Heart left ventricle (tissue), 16 donors: Measurements from ENCODE around the gene SPPL2B. TPM values are rescaled to one million over a fixed set of nuclear protein-coding genes. Genes with fewer than 3 reads are reported as not detected.

Experiments
- ATAC-seq, 4 donors: fragments of 200-7000 bp; cut with Tn5 transposase; one replicate each; pipeline ENCODE4 v1.9.1; 2020 to 2022; ENCODE audit warnings: moderate library complexity in 4 of 4, mild to moderate bottlenecking in 3 of 4, moderate number of reproducible peaks in 1 of 4
- DNase-seq, 5 donors: peaks; one replicate each; pipeline ENCODE4 v3.0.0-alpha.2; 2020
- H3K27ac ChIP-seq, 12 donors: fragments of 200-600 bp; sonication (generic) in 4 of 12; one replicate each; pipeline versions ENCODE4 v1.5.0 to v1.8.0; 2016 to 2022; ENCODE audit warnings: mild to moderate bottlenecking in 2 of 12
- H3K27me3 ChIP-seq, 9 donors: fragments of 200-600 bp; sonication (generic) in 2 of 9; one replicate each; pipeline versions ENCODE4 v1.5.1 to v1.8.0; 2016 to 2022; ENCODE audit warnings: mild to moderate bottlenecking in 3 of 9
- H3K36me3 ChIP-seq, 9 donors: fragments of 200-600 bp; sonication (generic) in 2 of 9; one replicate each; pipeline versions ENCODE4 v1.5.0 to v1.8.0; 2018 to 2022; ENCODE audit warnings: mild to moderate bottlenecking in 2 of 9
- H3K4me1 ChIP-seq, 12 donors: fragments of 200-600 bp; sonication (generic) in 4 of 12; one replicate each; pipeline versions ENCODE4 v1.5.0 to v1.8.0; 2016 to 2022; ENCODE audit warnings: mild to moderate bottlenecking in 3 of 12
- H3K4me3 ChIP-seq, 12 donors: fragments of 200-600 bp; sonication (generic) in 4 of 12; one replicate each; pipeline versions ENCODE4 v1.5.0 to v1.8.0; 2017 to 2022; ENCODE audit warnings: mild to moderate bottlenecking in 9 of 12, moderate library complexity in 4 of 12
- H3K9me3 ChIP-seq, 12 donors: fragments of 200-600 bp; sonication (generic) in 4 of 12; one replicate each; pipeline versions ENCODE4 v1.5.0 to v1.8.0; 2016 to 2022; ENCODE audit warnings: mild to moderate bottlenecking in 1 of 12
- CTCF ChIP-seq, 12 donors: fragments of 200-600 bp; sonication (generic) in 4 of 12; IDR thresholded peaks; one replicate each; pipeline versions ENCODE4 v1.5.0 to v1.8.0; 2018 to 2022; ENCODE audit warnings: antibody characterized with exemption in 12 of 12, mild to moderate bottlenecking in 5 of 12
- POLR2A ChIP-seq, 2 donors: fragments of 450-650 bp; IDR thresholded peaks; one replicate each; pipeline ENCODE4 v1.6.1; 2017; ENCODE audit warnings: antibody characterized with exemption in 2 of 2, mild to moderate bottlenecking in 2 of 2, moderate library complexity in 2 of 2
- WGBS, 4 donors: extraction: QIAGEN DNeasy Blood & Tissue Kit in 2 of 4; methylation state at CpG; one replicate each; pipeline versions ENCODE4 v1.1.5 to v1.1.7; 2013 to 2018; 5-methylcytosine and 5-hydroxymethylcytosine counted together
- intact Hi-C, 10 donors: fragments of 100-400 bp; cut with DNase I; formaldehyde crosslinking; loops; one replicate each; pipeline versions ENCODE4 v1.11.1 to v1.14.2; 2022
- polyA plus RNA-seq, 2 donors: library from polyadenylated mRNA; stranded (reverse); fragments of 200-250 nt; gene quantifications; one replicate each; pipeline ENCODE4 v1.2.3, GENCODE V29; 2013
- total RNA-seq, 9 donors: library from RNA; depleted of rRNA in 2 of 9; stranded (reverse); fragments of >200 nt in 2 of 9; fragmentation: NEBNext Ultra II Directional in 3 of 9; extraction: Animal tissue kit (Norgen Biotek cat#: 25700) in 3 of 9; gene quantifications; one replicate each; pipeline versions ENCODE4 v1.1.0 to v1.2.4, GENCODE V29; 2016 to 2023
- donor health status: ischemic (EF 13 %, LVEDD 7.1; RV severe dilation, severe dysfunction).
- donor health status: healthy with polysubstance abuse.
- donor health status: DM: no; HTN: yes; CAD: no.
- donor health status: DM: no; HTN: no; CAD: no.
- donor health status: ischemic (EF 25% LVEDD 6.9; RV normal size, moderate dysfunction).
- donor health status: ischemic (EF 25% LVEDD 5.7; RV mildly dilated, moderate dysfunction).
- donor health status: healthy.
- donor health status: DM: yes; HTN: yes; CAD: no.
- donor health status: ischemic (EF 35%, LVEDD 5.7; RV mildly dilated, moderate dysfunction).
- donor health status: nonischemic (EF 11% LVEDD 7.7; RV severe dilation, severe dysfunction).
- donor health status: DM: yes; HTN: yes; CAD: no.
- donor health status: PGD.
- donor health status: ischemic (EF 29% LVEDD 5.4; RV normal size, mild dysfunction).
- donor health status: nonischemic (EF 23%, LVEDD 6.1; RV moderate dilation, normal function).

The SPPL2B gene
- total and polyA plus RNA-seq, 11 donors = 17.6 to 31.2 (median 21.6) TPM

- Histone ChIP-seq H3K9me3 (no peaks in the 10 kb centered on the region), H3K4me3 (no peak overlapping the region), H3K27me3 (no peaks in the 10 kb centered on the region), H3K27ac (no peak overlapping the region), H3K4me1 (peaks cover 0 to 46% (median 38%) of the 10 kb centered on the region in 12 donors), H3K36me3 (peaks cover 0 to 5% (median 0%) of the 10 kb centered on the region in 9 donors)
- DNase-seq (no peak), ATAC-seq (no peak)
- intact Hi-C loops = no loop called here
- WGBS, 4 donors = 76 to 87% (median 79%) methylated on average over 26 to 27 of the region's 27 CpGs
- no peak for TF ChIP-seq CTCF (IDR thresholded peaks at IDR 0.05)
Observed at GRCh38 chr19:2333027-2333806, 4.7 kb downstream of the SPPL2B start.

GRCh38 chr19:2333807-2334211 lies 5.3 kb downstream of the SPPL2B start:
- Histone ChIP-seq H3K36me3 (peaks cover 0 to 9% (median 0%) of the 10 kb centered on the region in 9 donors), H3K4me3 (no peak overlapping the region), H3K27me3 (no peaks in the 10 kb centered on the region), H3K27ac (no peak overlapping the region), H3K4me1 (peaks cover 0 to 45% (median 38%) of the 10 kb centered on the region in 12 donors), H3K9me3 (no peaks in the 10 kb centered on the region)
- DNase-seq (no peak), ATAC-seq (no peak)
- WGBS, 4 donors = 78 to 91% (median 83%) methylated on average over 5 to 11 of the region's 11 CpGs
- intact Hi-C loops = no loop called here
- TF ChIP-seq POLR2A (IDR thresholded peaks at IDR 0.05) (no peak), CTCF (IDR thresholded peaks at IDR 0.05) (no peak)

GRCh38 chr19:2334426-2334825 lies 5.9 kb downstream of the SPPL2B start:
- no peaks in the 10 kb centered on the region for H3K27me3 ChIP-seq
- DNase-seq (no peak), ATAC-seq (no peak)
- H3K27ac ChIP-seq = no peak overlapping the region
- TF ChIP-seq POLR2A (IDR thresholded peaks at IDR 0.05) (no peak), CTCF (IDR thresholded peaks at IDR 0.05) (no peak)
- peaks cover 0 to 14% (median 0%) of the 10 kb centered on the region in 9 donors for H3K36me3 ChIP-seq
- H3K4me1 ChIP-seq = peaks cover 0 to 39% (median 33%) of the 10 kb centered on the region in 12 donors
- H3K4me3 ChIP-seq = no peak overlapping the region
- no peaks in the 10 kb centered on the region for H3K9me3 ChIP-seq
- WGBS, 4 donors = 95 to 98% (median 96%) methylated on average over 8 to 27 of the region's 27 CpGs
- intact Hi-C loops = no loop called here

- peaks cover 0 to 22% (median 6%) of the 10 kb centered on the region in 9 donors for H3K36me3 ChIP-seq
- intact Hi-C loops = no loop called here
- peaks cover 0 to 31% (median 26%) of the 10 kb centered on the region in 12 donors for H3K4me1 ChIP-seq
- DNase-seq = no peak
- H3K27me3 ChIP-seq = no peaks in the 10 kb centered on the region
- WGBS, 4 donors = 94 to 97% (median 94%) methylated on average over 26 of the region's 26 CpGs
- no peak for TF ChIP-seq POLR2A (IDR thresholded peaks at IDR 0.05)
- no peak for TF ChIP-seq CTCF (IDR thresholded peaks at IDR 0.05)
- H3K9me3 ChIP-seq = no peaks in the 10 kb centered on the region
- H3K27ac ChIP-seq = no peak overlapping the region
- no peak overlapping the region for H3K4me3 ChIP-seq
- ATAC-seq = no peak
Observed at GRCh38 chr19:2334986-2335846, 6.7 kb downstream of the SPPL2B start.
